ENCODE results near the gene OCSTAMP.

The OCSTAMP gene

DNA sequence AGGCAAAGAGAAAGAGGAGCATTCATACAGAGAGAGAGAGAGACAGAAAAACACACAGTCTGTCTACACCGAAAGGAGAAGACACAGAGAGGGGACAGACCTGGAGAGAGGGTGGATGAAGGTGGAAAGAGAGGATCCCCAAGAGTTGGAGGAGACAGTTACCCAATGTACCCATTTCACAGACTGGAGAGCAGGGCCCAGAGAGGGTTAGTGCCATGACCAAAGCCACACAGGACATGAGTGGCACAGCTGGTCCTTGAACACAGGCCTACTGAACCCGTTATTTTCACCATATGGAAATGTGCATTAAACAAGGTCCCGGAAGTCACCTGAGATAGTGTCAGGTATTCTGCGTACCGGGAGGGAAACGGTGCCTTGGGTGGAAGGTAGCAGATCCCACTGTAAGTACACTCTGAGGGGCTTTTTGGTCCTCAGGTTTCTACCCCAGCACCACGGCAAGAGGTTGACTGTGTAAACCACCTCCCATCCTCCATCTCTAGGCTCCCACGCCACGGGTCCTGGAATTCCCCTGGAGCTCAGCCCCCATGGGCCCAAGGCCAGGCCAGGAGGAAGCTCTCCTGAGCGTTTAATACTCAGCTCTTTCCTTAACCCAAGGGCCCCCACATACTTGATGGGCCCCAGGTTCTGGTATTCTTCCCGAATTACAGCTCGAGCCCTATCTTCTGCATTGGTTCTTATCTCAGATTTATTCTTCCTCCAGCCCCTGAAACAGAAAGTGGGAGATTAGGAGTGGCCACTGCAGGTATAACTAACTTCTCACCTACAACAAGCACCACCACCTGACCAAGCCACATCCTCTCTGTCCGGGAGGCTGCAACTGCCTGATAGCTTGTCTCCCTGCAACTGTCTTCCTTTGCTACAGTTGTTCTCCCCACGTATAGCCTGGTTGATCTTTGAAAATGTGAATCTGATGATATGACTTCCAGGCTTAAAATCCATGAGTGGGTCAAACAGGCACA lies 38.4 kb upstream of the OCSTAMP start:
- TF ChIP-seq CTCF (IDR thresholded peaks at IDR 0.05; ENCODE audit: low read length, missing control alignments): no peak
- DNase-seq (ENCODE audit: low read depth): no peak
- H3K4me3 ChIP-seq (replicated peaks; ENCODE audit: low read depth, low read length): no peak overlapping the region

DNA sequence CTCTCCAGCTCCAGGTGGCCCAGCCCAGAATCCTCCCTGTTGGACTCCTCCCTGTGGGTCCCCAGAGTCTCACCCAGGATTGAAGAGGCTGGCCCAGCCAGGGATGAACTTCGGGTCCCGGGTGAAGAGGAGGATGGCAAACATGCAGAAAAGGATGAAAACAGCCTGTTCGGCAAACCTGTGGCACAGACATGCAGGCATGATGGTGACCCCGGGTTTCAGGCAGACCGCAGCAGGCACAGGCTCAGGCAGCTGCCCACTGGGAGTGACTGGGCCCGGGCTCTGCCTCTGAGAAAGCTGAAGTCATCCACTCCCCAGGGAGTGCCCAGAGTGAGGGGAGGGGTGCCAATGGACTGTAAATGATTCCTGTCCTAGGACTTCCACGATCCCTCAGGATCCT lies 37.5 kb upstream of the OCSTAMP start:
- no peak for TF ChIP-seq CTCF (IDR thresholded peaks at IDR 0.05; ENCODE audit: low read length, missing control alignments)

GRCh38 chr20:46586724-46587123 lies 36.3 kb upstream of the OCSTAMP start:
- no peak for TF ChIP-seq CTCF (IDR thresholded peaks at IDR 0.05; ENCODE audit: low read length, missing control alignments)

More for the DNA sequence above, 37.5 kb upstream of the OCSTAMP start:
- DNase-seq (ENCODE audit: low read depth): no peak
- no peak overlapping the region for H3K4me3 ChIP-seq (replicated peaks; ENCODE audit: low read depth, low read length)

DNA sequence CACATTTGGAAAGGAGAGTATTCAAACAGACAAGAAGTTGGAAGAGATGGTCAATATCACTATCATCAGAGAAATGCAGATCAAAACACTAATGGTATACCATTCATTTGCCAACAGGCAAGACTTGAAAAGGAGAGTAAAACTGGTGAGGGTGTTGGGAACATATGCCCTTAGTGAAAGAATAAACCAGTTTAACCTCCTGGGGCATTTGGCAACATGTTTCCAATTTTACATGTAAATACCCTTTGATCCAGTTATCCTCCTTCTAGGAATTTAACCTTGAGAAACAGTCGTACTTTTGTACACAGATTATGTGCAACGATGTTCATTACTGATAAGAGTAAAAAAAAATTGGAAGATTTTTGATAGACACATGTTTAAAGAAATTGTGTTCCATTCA lies 34.1 kb upstream of the OCSTAMP start:
- H3K4me3 ChIP-seq (replicated peaks; ENCODE audit: low read depth, low read length): no peak overlapping the region
- DNase-seq (ENCODE audit: low read depth): no peak
- TF ChIP-seq CTCF (IDR thresholded peaks at IDR 0.05; ENCODE audit: low read length, missing control alignments): no peak

More at GRCh38 chr20:46586724-46587123, 36.3 kb upstream of the OCSTAMP start:
- no peak for DNase-seq (ENCODE audit: low read depth)
- no peak overlapping the region for H3K4me3 ChIP-seq (replicated peaks; ENCODE audit: low read depth, low read length)

GRCh38 chr20:46583411-46584214 lies 33.2 kb upstream of the OCSTAMP start:
- no peak overlapping the region for H3K4me3 ChIP-seq (replicated peaks; ENCODE audit: low read depth, low read length)
- DNase-seq (ENCODE audit: low read depth): no peak
- no peak for TF ChIP-seq CTCF (IDR thresholded peaks at IDR 0.05; ENCODE audit: low read length, missing control alignments)

- no peak for TF ChIP-seq CTCF (IDR thresholded peaks at IDR 0.05; ENCODE audit: low read length, missing control alignments)
- H3K4me3 ChIP-seq (replicated peaks; ENCODE audit: low read depth, low read length): no peak overlapping the region
- no peak for DNase-seq (ENCODE audit: low read depth)
These were observed 32.2 kb upstream of the OCSTAMP start for GRCh38 chr20:46582648-46583047.
